ENCODE results near the gene IBA57.

Gene IBA57

DNA sequence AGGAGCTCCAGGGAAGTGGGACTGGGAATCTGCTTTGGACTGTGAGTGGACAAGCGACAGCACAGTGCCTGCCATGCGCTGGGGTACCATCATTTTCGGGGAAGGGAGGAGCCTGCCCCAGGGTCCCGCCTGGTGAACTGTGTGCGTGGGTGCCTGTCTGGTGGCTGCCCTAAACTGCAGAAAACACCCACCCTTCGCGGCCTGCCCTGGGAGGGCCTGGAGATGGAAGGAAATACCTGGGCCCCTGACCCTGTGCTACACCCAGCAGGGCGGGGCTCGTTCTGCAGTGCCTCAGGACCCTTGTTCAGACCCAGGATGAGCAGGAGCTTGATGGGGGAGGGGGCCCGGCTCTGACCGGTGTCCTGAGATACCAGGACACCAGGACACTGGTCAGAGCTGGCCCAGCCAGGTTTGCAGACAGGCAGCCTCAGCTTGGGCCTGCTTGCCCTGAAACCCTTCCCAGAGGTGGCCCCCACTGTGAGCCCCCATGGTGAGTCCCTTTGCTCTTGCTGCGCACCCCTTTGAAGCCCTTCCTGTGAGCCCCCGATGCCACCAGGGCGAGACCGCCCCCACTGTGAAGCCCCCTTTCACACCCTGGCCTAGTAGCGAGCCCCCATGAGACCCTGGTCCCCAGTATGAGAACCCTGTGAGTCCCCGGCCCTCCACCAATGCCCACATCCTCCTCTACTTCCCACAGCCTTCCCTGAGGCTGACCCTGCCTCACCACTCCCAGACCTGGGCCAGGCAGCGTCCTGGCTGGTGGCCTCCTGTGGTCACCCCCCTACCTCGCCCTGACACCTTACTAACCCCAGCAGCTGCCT is 13.3 kb upstream of the IBA57 start:
- H3K4me3 ChIP-seq (ENCODE audit: low read depth, low read length) = no peak overlapping the region
- no peak for TF ChIP-seq CTCF (IDR thresholded peaks at IDR 0.05; ENCODE audit: low read depth, low read length)
- in situ Hi-C loops (cut with HindIII; ENCODE audit: low sequenced_read_pairs) = no loop called here
- DNase-seq (ENCODE audit: low read depth, low spot score) = no peak

DNA sequence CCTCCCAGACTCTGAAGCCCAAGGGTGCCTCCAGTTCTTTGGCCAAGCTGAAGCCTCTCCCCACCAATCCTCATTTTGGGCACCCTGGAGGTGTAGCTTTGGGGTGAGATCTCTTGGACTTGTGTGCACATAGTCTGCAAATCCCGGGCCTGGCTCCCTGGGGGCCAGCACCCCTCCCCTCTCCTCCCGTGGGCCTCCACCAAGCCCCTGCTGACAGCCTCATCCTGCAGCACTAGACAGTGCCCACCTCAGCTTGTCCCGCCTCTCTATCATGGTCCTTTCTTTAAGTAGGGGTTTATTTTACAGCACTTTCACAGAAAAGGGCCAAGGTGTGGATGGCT is 12.7 kb upstream of the IBA57 start:
- in situ Hi-C loops (cut with HindIII; ENCODE audit: low sequenced_read_pairs) = no loop called here
- no peak for DNase-seq (ENCODE audit: low read depth, low spot score)
- no peak for TF ChIP-seq CTCF (IDR thresholded peaks at IDR 0.05; ENCODE audit: low read depth, low read length)
- H3K4me3 ChIP-seq (ENCODE audit: low read depth, low read length) = no peak overlapping the region

DNA sequence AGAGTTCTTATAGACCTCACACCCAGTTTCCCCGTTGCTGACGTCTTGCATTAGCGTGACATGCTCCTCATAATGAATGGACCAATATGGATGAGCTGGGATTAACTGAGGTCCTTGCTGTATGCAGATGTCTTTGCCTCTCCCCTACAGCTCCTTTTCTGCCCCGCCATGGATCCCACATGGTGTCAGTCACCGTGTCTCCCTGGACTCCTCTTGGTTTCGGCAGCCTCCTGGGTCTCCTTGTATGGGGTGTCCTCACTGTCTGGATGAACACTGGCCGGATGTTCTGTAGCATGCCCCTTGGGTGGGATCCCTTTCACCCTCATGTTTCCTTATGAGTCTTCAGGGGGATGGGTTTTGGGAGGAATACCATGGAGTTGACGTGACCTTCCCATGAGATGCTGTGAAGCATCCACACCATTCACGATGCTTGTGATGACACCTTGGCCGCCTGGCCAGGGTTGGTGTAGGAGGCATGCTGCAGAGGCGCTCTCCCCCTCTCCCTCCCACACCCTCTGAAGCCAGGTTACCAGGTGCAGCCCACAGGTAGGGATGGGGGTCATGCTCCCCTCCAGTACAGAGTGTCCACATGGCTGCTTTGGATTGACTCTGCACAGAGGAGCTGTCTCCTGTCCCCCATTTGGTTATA is 11.5 kb upstream of the IBA57 start:
- no peak for DNase-seq (ENCODE audit: low read depth, low spot score)
- H3K4me3 ChIP-seq (ENCODE audit: low read depth, low read length) = no peak overlapping the region
- in situ Hi-C loops (cut with HindIII; ENCODE audit: low sequenced_read_pairs) = no loop called here
- TF ChIP-seq CTCF (IDR thresholded peaks at IDR 0.05; ENCODE audit: low read depth, low read length) = no peak

GRCh38 chr1:228154670-228155571 is 10.7 kb upstream of the IBA57 start:
- TF ChIP-seq CTCF (IDR thresholded peaks at IDR 0.05; ENCODE audit: low read depth, low read length) = no peak
- DNase-seq (ENCODE audit: low read depth, low spot score) = no peak
- no peak overlapping the region for H3K4me3 ChIP-seq (ENCODE audit: low read depth, low read length)
- in situ Hi-C loops (cut with HindIII; ENCODE audit: low sequenced_read_pairs) = no loop called here

DNA sequence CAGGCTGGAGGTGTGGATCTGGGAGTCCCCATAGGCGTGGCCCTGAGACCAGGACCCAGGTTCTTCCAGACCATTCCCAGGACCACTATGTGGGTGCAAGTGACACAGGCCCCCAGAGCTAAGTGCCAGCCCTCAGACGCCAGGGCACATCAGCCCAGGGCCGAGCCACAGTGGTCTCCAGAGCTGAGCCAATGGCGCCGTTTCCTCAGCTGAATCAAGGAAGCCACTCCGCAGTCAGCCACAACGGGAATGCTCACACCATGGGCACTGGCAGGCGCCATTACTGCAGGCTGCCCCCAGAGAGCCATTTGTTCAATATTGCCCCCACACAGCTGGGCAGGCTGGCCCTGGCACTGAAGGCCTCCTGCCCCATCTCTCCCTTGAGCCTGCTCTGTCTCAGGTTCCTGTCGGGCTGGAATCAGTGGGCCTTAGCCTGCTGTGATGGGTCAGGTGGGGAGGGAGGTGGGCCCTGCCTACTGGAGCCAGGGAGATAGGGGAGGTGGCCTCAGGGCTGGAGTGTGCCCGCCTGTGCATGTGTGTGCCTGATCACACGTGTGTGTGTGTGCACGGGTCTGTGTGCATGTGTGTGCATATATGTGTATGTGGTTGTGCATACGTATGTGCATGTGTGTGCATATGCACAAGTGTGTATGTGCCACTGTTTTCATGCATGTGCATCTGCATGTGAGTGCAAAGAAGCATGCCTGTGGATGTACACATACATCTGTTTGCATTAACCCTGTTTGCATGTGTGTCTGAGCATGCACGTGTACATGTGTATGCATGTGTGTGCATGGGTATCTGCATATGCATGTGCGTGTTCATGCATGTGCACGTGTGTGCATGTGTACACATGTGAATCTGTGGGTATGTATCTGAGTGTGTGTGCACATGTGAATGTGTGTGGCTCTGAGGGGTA is 9.7 kb upstream of the IBA57 start:
- no peak for DNase-seq (ENCODE audit: low read depth, low spot score)
- in situ Hi-C loops (cut with HindIII; ENCODE audit: low sequenced_read_pairs) = no loop called here
- TF ChIP-seq CTCF (IDR thresholded peaks at IDR 0.05; ENCODE audit: low read depth, low read length) = no peak
- H3K4me3 ChIP-seq (ENCODE audit: low read depth, low read length) = no peak overlapping the region

GRCh38 chr1:228156515-228156881 is 9.1 kb upstream of the IBA57 start:
- no peak overlapping the region for H3K4me3 ChIP-seq (ENCODE audit: low read depth, low read length)
- DNase-seq (ENCODE audit: low read depth, low spot score) = no peak
- in situ Hi-C loops (cut with HindIII; ENCODE audit: low sequenced_read_pairs) = no loop called here
- no peak for TF ChIP-seq CTCF (IDR thresholded peaks at IDR 0.05; ENCODE audit: low read depth, low read length)

All from astrocyte of the spinal cord (primary cell).